GM12878 (cell line): Measurements from ENCODE around the gene TMEM26.

Experiments
- KDM1A ChIP-seq: fragments of 200-600 bp; sonication (generic); IDR thresholded peaks from 2 replicates; pipeline ENCODE4 v1.6.1; 2016; ENCODE audit warnings: borderline replicate concordance
- RFX5 ChIP-seq: IDR thresholded peaks from 2 replicates; pipeline ENCODE4 v1.6.1; 2011; ENCODE audit warnings: low read depth, low read length, improper control_type of control experiment
- TF ChIP-seq, protein P1 (sequence below): IDR thresholded peaks from 2 replicates; pipeline ENCODE4 v1.6.1; 2011; ENCODE audit warnings: borderline replicate concordance, low read depth, mild to moderate bottlenecking, moderate library complexity, mixed read lengths, low read length; ENCODE audit not compliant: insufficient read depth; ENCODE audit errors: extremely low read length
- TF ChIP-seq, protein P2 (sequence below): fragments of 450-650 bp; IDR thresholded peaks from 2 replicates; pipeline ENCODE4 v1.6.1; 2016; ENCODE audit warnings: mild to moderate bottlenecking

DNA sequence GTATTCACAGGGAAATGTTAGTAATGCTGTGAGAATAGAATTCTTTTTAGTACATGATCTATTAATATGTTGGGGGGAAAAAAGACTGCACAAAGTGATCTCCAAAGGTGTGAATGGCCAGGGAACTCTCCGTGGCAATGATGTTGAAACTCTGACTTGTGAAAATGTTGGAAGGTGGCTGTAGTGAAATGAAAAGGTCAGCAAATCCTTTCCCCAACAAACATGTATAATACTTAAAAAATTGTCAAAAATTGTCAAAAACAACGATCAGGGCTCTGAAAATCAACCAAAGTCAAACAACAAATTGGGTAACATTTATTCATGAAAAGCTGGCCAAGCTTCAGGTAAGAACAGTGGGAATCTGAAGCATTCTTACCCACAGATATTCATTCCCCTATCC, 35.5 kb downstream of the TMEM26 start:
- TF ChIP-seq KDM1A (no peak), RFX5 (no peak)
- TF ChIP-seq, protein P1, sequence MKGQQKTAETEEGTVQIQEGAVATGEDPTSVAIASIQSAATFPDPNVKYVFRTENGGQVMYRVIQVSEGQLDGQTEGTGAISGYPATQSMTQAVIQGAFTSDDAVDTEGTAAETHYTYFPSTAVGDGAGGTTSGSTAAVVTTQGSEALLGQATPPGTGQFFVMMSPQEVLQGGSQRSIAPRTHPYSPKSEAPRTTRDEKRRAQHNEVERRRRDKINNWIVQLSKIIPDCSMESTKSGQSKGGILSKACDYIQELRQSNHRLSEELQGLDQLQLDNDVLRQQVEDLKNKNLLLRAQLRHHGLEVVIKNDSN, result no peak
- TF ChIP-seq, protein P2, sequence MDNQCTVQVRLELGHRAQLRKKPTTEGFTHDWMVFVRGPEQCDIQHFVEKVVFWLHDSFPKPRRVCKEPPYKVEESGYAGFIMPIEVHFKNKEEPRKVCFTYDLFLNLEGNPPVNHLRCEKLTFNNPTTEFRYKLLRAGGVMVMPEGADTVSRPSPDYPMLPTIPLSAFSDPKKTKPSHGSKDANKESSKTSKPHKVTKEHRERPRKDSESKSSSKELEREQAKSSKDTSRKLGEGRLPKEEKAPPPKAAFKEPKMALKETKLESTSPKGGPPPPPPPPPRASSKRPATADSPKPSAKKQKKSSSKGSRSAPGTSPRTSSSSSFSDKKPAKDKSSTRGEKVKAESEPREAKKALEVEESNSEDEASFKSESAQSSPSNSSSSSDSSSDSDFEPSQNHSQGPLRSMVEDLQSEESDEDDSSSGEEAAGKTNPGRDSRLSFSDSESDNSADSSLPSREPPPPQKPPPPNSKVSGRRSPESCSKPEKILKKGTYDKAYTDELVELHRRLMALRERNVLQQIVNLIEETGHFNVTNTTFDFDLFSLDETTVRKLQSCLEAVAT, result no peak
